NCI-H2081 (cell line): ENCODE measurements around the gene PEX26.
A peak's percentile ranks its signal among the peaks of the same experiment; 100 is the strongest.
"Not testable (repeated sequence)": the region's sequence is repeated elsewhere in the genome, so short reads cannot be mapped to it uniquely, and the experiment has no call there.

Experiments
- DNase-seq, 2 experiments: peaks; one replicate each; lab custom pipeline; 2025; lab: John Stamatoyannopoulos, UW

The PEX26 gene

DNA sequence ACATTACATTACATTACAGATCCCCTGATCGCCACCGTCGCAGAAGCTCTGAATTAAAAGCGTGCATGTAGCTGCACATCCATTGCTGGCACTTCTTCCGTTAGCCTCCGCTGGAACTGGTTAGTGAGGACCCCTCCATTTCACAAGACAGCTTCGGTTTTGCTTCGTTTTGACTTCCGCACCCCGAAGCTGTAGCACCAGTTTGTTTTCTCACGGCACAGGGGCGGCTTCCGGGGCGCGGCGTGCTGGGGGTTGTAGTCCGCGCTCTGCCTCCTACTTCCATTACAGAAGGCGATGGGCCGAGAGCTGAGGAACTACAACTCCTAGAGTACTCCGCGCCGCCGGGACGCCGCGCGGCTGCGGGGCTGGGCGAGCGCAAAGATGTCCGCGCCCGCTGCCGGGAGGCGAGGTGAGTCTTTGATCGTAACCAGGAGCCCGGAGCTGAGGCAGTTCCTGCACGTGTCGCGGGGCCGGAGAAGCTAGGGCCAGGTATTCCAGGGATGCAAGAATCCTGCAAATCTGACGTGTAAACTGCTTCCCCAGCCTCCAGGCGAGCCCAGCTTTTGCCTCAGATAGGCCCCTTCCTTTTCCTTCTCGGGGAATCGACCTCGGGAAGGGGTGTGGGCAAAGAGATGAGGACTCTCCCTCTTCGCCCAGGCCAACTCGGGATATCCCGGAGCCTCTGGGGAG is at the start of gene PEX26:
Gene PEX26 (plus strand): TSS at position 352 of the 690 bp plus-strand sequence. CDS start 387 bp downstream, outside the sequence.
- DNase-seq = peak; percentile 94 to 95

DNA sequence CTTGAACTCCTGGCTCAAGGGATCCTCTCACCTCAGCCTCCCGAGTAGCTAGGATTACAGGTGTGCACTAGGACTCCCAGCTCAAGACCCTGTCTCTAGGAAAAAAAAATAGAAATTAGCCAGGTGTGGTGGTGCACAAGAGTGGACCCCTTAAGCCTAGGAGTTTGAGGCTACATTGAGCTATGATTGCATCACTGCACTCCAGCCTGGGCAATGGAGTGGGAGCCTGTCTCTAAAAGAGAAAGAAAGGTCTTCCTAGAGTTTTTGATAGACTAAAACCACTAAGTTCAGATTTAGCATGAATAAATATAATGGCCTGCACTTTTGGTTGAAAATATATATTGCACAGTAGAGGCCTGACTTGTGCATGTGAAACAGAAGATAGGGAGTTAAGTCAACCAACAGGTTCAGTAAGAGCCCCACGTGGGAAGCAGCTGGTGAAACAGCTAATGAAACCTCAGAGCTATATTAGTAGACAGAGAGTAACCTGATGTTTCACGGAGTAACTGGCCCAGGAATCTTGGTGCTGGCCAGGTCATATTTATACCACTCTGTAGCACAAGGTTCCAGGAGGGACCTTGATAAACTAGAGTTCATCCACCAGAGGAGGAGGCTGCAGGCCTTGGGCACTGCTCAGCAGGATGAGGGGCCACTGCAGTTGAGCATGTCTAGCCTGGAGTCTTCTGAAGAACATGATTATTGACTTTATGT is 48.8 kb upstream of the PEX26 start:
- DNase-seq = no peak

DNA sequence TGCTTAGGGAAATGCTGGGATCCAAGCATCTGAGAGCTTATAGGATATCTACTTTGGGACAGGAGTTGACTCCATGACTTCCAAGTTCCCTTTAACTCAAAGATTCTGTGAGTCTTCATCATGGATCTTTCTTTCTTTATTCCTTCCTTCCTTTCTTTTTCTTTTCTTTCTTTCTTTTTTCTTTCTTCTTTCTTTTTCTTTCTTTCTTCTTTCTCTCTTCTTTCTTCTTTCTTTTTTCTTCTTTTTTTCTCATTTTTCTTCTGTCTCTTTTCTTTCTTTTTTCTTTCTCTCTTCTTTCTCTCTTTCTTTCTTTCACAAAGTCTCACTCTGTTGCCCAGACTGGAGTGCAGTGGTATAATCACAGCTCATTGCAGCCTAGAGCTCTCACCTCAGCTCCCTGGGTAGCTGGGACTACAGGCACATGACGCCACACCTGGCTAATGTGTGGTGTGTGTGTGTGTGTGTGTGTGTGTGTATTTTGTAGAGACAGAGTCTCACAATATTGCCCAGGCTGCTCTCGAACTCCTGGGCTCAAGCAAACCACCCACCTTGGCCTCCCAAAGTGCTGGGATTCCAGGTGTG is 48.0 kb upstream of the PEX26 start:
- no peak for DNase-seq

DNA sequence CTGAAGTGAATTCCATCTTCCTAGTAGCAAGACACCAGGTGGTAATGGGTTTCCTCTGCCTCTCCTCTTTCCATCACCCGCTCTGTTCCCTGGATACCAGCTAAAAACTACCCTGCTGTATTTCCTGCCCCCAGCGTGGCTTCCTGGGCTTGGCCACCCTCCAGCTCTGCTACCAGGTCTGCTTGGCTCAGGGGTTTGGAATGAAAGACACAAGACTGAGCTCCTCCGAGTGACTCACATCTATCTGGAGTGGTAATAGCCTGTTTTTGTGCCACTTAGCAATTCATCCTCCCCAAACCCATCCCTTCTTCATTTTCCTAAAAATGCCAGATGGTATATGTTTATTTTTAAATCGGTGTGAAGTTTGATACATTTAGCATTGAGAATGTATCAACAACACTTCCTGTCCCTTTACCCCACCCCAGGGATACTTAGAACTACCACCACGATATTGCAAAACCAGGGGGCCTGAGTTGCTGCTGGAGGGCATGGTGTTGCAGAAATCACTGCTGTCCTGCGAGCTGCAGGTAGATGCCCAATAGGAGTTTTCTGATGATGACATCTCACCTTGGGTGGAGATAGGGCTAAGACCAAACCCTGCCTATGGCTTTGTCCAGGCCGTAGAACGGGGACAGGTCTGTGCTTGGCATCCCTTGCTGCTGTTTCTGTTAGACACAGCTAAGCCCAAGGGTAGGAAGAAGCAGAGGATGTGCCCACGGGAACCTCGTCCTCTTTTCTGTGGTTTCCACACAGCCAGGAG is 45.9 kb upstream of the PEX26 start:
- peak; percentile 69 to 86 for DNase-seq

DNA sequence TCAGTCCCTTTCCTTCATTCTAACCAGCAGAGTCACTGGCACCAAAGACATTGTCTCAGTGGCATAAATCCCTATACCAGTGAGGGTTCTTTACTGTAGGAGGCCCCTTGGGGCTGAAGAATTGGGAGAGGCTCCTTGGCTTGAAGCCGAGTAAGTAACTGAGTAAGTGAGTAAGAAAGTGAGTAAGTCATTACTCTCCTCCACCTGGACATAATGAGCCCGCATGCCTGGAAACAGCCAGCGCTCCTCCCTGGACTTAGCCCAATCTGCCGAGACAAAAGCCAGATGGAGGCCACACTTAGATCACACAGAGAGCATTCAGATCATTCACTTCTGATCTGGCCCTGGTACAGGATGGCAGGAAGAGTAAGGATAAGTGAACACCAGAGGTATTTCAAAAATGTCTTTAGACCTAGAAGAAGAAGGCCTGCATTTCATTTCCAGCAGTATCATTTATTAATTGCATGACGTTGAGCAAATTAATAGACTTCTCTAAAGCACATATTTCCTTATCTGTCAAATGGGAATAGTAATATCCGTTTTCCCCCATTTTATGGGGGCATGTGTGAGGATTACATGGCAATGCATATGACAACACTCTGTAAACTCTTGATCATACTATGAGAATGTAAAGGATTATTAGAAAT is 45.2 kb upstream of the PEX26 start:
- DNase-seq = no peak

DNA sequence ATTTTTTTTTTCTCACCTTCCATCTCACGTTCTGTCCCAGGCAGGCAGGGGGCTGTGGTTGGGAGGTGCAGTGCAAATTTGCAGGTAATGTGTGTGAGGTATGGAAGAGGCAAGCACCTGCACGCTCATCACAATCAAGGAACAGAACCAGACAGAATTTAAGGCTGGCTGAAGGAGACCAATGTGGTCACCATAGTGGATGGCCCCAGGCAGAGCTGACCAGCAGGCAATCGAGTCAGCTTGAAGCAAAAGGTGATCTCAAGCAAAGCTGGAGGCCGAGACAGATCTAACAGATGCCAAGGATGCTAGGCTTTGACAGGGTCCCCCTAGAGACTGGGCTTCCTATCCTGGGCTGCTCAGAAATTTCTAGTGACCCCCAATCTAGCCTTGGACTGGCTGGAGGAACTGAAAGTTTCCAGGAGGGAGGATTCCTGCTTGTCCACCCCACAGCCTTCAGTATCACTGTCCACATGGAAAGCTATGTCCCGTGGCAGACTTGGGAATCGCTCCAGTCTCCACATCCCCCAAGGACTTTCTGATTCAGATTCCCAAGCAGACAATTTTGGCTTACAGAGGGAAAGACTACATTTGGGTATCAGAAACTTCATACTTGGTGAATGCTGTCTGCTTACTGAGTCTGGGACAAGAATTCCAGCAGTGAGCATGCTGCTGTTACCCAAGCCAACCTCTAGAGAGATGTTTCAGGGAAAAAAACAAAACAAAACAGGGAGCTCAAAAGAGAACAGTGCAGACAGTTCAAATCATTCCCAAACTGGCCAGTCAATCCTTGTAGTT is 44.4 kb upstream of the PEX26 start:
- DNase-seq = no peak

DNA sequence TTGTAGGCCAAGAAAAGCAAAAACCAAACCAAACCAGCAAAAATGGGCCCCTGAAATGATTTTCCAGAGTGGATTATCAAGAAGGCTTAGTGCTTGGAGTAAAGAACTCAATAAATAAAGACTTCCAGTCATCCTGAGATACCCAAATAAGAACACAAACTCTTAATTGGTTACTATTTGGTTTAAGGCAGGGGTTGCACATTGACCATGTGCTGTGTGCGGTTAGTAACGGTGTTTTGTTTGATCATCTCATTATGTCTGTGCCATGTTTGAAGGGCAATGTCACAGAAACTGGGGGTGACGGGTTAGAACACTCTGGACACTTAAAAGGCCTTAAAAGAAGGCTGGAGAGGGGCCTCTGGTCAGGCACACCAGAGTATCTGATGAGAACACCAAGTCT is 43.7 kb upstream of the PEX26 start:
- no peak for DNase-seq

DNA sequence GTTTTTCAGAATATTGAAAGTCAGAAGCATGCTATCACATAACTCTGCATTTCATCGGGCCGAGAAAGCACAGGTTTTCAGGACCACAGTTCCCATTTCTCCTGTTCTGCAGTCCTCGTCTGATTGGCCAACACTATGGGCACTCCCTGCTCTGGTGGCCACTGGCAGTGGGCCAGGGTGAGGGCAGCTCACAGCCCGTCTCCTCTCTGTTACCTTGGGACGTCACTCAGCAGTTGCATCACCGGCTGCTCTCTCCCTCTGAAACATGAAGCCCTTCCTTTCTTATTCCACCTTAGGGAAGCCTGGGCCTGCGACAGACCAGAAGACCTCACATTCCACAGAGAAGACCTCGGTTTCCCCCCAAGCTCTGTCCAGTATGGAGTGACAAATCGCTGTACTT is 42.0 kb upstream of the PEX26 start:
- no peak for DNase-seq

DNA sequence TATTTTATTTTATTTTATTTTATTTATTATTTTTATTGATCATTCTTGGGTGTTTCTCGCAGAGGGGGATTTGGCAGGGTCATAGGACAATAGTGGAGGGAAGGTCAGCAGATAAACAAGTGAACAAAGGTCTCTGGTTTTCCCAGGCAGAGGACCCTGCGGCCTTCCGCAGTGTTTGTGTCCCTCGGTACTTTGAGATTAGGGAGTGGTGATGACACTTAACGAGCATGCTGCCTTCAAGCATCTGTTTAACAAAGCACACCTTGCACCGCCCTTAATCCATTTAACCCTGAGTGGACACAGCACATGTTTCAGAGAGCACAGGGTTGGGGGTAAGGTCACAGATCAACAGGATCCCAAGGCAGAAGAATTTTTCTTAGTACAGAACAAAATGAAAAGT is 36.9 kb upstream of the PEX26 start:
- not testable (repeated sequence) for DNase-seq

DNA sequence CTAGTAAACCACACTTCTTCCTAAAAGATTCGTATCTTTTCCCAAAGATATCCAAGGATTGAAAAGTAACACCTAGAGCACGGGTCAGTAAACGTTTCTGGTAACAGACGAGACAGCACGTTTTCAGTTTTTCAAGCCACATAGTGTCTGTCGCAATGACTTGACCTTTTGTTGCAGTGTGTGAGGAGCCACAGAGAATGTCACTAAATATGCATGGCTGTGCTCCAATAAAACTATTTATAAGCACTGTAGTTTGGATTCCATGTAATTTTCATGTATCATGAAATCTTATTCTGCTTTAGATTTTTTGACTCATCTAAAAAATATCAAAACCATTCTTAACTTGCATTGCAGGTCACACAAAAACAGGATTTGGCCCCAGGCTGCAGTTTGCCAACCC is 35.1 kb upstream of the PEX26 start:
- DNase-seq = no peak

DNA sequence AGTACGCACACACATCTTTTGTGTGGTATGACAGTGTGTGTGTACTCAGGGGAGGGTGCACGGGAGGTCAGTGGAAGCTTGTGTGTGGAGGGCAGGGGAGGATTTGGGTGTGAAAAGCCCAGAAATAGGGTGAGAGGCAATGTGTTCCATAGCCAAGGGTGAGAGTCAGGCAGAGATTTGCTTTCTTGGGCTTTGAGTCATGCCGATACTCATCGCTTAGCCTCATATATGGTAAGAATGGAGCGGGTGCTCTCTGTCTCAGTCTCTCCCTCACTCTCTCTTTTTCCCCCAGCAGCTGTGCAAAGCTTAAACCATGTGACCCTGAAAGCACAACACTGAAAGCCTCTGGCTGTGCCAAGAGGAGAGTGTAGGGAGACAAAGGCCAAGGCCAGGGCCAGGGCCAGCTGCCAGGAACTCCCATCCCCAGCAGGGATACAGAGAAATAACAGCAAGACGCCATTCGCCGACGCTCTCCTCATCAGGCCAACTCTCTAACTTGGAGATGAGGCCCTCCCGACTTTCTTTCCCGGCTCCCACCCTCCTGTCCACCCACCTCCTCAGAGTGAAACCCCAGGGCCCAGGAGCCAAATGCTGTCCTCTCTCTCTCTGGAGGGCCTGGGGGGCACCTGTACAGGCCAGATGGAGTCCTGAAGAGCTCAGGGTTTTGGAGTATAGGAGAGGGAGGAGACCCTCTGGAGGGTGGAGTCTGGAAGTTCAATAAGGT is 33.1 kb upstream of the PEX26 start:
- DNase-seq = peak; percentile 69 to 85

DNA sequence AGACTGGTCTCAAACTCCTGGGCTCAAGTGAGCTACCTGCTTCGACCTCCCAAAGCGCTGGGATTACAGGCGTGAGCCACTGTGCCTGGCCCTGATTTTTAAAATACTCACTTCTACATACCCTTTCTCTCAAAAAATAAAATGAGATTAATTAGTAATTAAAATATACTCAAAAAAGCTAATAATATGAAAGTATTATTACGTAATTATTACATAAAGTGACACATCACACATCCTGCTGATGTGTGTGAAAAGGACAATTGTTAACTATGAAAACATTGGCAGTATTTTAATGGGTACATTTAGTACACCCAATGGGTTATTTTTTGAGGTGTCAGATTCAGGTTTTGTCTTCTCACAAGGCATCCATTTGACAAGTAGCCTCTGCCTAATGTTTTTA is 32.0 kb upstream of the PEX26 start:
- no peak for DNase-seq

DNA sequence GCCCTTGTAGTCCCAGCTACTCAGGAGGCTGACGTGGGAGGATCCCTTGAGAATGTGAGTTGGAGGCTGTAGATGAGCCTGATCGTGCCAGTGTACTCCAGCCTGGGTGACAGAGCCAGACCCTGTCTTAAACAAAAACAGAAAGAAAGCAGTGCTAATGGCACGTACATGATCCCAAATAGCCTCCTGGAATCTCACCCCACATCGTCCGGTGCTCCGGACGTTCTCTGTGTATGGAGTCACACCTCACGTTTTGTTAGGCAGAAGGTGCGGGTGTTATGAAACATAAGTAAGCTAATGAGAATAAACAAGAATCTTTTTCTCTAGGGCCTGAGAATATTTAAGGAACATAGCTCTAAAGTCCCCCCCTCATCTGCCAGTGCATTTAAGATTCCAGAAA is 29.7 kb upstream of the PEX26 start:
- no peak for DNase-seq

DNA sequence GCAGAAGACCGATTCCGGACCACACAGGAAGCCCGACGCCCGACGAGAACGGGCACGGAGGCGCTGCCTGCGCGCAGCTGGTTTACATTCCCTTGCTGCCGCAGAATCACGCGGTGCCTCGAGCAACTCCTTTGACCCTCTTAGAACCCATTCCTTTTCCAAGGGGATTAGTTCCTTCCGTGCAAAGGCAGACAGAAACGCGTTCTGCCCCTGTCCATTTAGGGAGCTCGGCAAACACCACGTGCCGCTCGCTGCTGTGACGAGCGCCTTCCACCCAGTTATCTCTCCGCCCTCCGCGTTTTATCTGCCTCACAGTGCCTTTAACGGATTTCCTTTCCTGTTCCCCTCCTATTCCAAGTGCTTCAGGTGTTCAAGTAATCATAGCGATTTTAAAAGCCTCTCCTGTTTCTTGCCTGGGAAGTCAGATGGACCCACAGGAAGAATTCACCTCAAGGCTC is 29.3 kb upstream of the PEX26 start:
- DNase-seq = no peak

DNA sequence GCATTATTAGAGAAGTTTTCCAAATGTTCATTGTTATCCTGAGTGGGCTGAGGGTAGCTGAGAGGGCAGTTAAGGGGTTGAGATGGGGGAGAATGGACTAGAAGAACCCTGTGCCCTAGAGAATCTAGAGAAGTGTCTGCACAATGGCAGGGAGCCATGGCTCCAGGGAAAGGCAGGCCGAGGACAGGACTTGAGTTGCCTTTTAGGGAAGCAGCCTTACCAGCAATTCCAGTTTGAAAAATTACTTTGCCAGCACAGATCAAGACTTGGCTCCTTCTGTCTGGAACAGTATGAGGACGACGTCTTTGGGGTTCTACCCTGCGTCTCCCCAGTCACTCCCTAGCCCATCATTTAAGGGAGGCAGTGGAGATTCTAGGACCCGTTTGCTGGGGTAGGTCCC is 27.7 kb upstream of the PEX26 start:
- no peak for DNase-seq

DNA sequence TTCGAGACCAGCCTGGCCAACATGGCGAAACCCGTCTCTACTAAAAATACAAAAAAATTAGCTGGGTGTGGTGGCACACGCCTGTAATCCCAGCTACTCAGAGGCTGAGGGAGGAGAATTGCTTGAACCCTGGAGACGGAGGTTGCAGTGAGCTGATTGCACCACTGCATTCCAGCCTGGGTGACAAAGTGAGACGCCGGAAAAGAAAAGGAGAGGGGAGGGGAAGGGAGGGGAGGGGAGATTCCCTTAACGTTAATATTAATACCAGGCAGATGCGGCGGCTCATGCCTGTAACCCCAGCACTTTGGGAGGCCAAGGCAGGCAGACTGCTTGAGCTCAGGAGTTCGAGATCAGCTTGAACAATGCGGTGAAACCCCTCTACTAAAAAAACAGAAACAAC is 26.7 kb upstream of the PEX26 start:
- DNase-seq = not testable (repeated sequence)

DNA sequence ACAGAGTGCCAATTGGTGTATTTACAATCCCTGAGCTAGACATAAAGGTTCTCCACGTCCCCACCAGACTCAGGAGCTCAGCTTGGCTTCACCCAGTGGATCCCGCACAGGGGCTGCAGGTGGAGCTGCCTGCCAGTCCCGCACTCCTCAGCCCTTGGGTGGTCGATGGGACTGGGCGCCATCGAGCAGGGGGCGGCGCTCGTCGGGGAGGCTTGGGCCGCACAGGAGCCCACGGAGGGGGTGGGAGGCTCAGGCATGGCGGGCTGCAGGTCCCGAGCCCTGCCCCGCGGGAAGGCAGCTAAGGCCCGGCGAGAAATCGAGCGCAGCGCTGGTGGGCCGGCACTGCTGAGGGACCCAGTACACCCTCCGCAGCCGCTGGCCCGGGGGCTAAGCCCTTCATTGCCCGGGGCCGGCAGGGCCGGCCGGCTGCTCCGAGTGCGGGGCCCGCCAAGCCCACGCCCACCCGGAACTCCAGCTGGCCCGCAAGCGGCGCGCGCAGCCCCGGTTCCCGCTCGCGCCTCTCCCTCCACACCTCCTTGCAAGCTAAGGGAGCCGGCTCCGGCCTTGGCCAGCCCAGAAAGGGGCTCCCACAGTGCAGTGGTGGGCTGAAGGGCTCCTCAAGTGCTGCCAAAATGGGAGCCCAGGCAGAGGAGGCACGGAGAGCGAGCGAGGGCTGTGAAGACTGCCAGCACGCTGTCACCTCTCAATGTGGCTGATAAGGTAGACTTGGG is 24.4 kb upstream of the PEX26 start:
- DNase-seq = not testable (repeated sequence)

DNA sequence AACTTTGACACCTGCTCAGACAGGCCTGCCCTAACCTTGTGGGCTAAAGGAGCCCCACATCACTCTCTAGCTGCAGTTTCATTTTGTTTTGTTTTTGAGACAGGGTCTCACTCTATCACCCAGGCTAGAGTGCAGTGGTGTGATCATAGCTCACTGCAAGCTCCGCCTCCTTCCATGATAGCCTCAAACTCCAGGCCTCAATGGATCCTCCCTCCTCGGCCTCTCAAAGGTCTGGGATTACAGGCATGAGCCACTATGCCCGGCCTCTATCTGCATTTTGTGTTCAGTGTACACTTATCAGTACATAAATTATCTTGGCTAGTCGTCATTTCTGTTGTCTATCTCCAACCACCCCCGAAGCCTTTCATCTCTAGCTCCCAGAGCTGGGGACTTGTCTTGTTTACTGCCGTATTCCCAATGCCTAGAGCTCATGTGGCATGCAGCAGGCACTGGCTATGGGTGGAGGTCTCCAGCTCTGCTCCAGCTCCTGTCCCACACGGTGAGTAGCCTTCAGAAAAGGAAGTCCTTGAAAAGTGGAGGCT is 22.1 kb upstream of the PEX26 start:
- no peak for DNase-seq

DNA sequence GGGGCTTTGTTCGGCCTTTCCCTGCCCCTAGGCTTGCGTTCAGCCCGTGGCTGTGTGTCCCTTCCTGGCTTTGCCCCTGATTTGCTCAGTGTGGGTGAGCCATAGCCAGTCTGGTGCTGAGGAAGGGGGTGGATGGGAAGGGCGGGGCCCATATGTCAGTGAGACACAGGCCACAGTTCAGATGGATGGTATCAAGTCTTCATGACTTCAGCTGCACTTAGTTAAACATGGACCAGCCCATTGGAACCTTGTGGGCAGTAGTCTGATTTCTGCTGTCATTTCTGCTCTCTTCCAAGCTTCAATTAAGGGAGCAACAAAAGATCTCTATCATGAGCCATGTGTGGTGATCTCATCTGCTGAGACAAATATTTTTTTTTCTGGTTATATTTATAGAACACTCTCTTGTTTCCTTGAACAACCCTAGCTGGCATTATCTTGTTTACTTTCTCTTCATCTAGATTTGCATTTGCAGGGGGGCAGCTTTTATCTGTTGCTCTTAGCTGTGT is 21.6 kb upstream of the PEX26 start:
- DNase-seq = peak in 1 of 2 experiments; percentile 50
